OCI-LY3 (cell line): ENCODE results near the gene FURIN.
A peak's percentile ranks its signal among the peaks of the same experiment; 100 is the strongest.

Source experiments
- H2AFZ ChIP-seq: fragments of 200-600, 300-600 bp; shearing (Covaris generic); 2 replicates; pipeline ENCODE4 v1.6.0; 2014; ENCODE audit warnings: antibody characterized with exemption, low read depth, low read length
- H3K27ac ChIP-seq: fragments of 200-600, 300-600 bp; sonication (generic); 2 replicates; pipeline ENCODE4 v1.5.1; 2014; ENCODE audit warnings: mild to moderate bottlenecking, low read length, moderate library complexity, mixed read lengths
- H3K27me3 ChIP-seq: fragments of 200-600, 300-600 bp; sonication (generic); 2 replicates; pipeline ENCODE4 v1.6.1; 2014; ENCODE audit warnings: low read depth, low read length, mixed read lengths
- H3K36me3 ChIP-seq: fragments of 200-600, 300-600 bp; sonication (generic); replicated peaks from 2 replicates; pipeline ENCODE3; 2014; ENCODE audit warnings: low read depth, low read length, mixed read lengths
- H3K4me1 ChIP-seq: fragments of 300-600, 200-600 bp; sonication (generic); 2 replicates; pipeline ENCODE4 v1.6.1; 2014; ENCODE audit warnings: low read length, mixed read lengths
- H3K4me2 ChIP-seq: fragments of 200-600, 300-600 bp; sonication (generic); 2 replicates; pipeline ENCODE4 v1.6.1; 2014; ENCODE audit warnings: low read length, mixed read lengths
- H3K4me3 ChIP-seq: fragments of 300-600, 200-600 bp; sonication (generic); 2 replicates; pipeline ENCODE4 v1.5.1; 2014; ENCODE audit warnings: antibody characterized with exemption, mild to moderate bottlenecking, low read length, moderate library complexity
- H3K79me2 ChIP-seq: fragments of 300-600, 200-600 bp; shearing (Covaris generic); 2 replicates; pipeline ENCODE4 v1.6.1; 2014; ENCODE audit warnings: mild to moderate bottlenecking, low read length, mixed read lengths
- H3K9ac ChIP-seq: fragments of 300-600, 200-600 bp; shearing (Covaris generic); 2 replicates; pipeline ENCODE4 v1.6.0; 2014; ENCODE audit warnings: mild to moderate bottlenecking, low read length, moderate library complexity
- H3K9me3 ChIP-seq: fragments of 200-600, 300-600 bp; shearing (Covaris generic); 2 replicates; pipeline ENCODE4 v1.6.1; 2014; ENCODE audit warnings: low read length, mixed read lengths; ENCODE audit not compliant: insufficient read depth
- H4K20me1 ChIP-seq: fragments of 200-600, 300-600 bp; sonication (generic); 2 replicates; pipeline ENCODE4 v1.6.1; 2016; ENCODE audit warnings: low read length, mixed read lengths; ENCODE audit not compliant: insufficient read depth
- EZH2phosphoT487 ChIP-seq: fragments of 200-600 bp; shearing (Covaris generic); IDR thresholded peaks from 2 replicates; pipeline ENCODE4 v1.6.1; 2018; ENCODE audit warnings: antibody characterized with exemption, mixed run types, low read depth
- TF ChIP-seq, protein P1 (sequence below): fragments of 200-600, 300-600 bp; sonication (generic); IDR thresholded peaks from 2 replicates; pipeline ENCODE4 v1.5.1; 2014; ENCODE audit warnings: antibody characterized with exemption, low read length, low read depth

The FURIN gene

GRCh38 chr15:90866161-90866715 is 2.1 kb upstream of the FURIN start:
- Histone ChIP-seq H3K27ac (no peak overlapping the region), H3K27me3 (peaks cover 18% of the 10 kb centered on the region), H3K9ac (no peak overlapping the region), H3K9me3 (no peaks in the 10 kb centered on the region), H3K4me1 (peaks cover 19% of the 10 kb centered on the region), H3K4me3 (no peak overlapping the region), H3K36me3 (no peaks in the 10 kb centered on the region), H3K4me2 (no peak overlapping the region), H3K79me2 (no peaks in the 10 kb centered on the region), H4K20me1 (no peaks in the 10 kb centered on the region), H2AFZ (no peak overlapping the region)
- TF ChIP-seq, protein P1, sequence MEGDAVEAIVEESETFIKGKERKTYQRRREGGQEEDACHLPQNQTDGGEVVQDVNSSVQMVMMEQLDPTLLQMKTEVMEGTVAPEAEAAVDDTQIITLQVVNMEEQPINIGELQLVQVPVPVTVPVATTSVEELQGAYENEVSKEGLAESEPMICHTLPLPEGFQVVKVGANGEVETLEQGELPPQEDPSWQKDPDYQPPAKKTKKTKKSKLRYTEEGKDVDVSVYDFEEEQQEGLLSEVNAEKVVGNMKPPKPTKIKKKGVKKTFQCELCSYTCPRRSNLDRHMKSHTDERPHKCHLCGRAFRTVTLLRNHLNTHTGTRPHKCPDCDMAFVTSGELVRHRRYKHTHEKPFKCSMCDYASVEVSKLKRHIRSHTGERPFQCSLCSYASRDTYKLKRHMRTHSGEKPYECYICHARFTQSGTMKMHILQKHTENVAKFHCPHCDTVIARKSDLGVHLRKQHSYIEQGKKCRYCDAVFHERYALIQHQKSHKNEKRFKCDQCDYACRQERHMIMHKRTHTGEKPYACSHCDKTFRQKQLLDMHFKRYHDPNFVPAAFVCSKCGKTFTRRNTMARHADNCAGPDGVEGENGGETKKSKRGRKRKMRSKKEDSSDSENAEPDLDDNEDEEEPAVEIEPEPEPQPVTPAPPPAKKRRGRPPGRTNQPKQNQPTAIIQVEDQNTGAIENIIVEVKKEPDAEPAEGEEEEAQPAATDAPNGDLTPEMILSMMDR, result no peak
- no peak for TF ChIP-seq EZH2phosphoT487

DNA sequence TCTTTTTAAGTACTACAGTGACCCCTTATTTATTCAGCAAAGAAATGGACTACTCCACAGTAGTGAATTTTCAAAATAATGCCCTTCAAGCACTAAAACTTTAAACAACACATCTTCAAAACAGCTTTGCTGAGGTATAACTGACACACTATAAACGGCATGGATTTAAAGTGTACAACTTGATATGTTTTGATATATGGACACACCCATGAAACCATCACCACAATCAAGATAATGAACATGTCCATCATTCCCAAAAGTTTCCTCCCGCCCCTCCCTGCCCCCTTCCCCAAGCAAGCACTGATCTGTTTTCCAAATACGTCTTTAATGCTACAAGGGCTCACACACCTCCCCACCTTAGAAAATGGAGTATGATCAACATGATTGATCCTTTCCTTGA is 1.6 kb upstream of the FURIN start:
- H3K4me2 ChIP-seq, result no peak overlapping the region
- no peak overlapping the region for H3K9ac ChIP-seq
- peaks cover 18% of the 10 kb centered on the region for H3K27me3 ChIP-seq
- no peaks in the 10 kb centered on the region for H4K20me1 ChIP-seq
- H3K4me3 ChIP-seq, result no peak overlapping the region
- H3K36me3 ChIP-seq, result no peaks in the 10 kb centered on the region
- no peak overlapping the region for H2AFZ ChIP-seq
- TF ChIP-seq, protein P1, result no peak
- TF ChIP-seq EZH2phosphoT487, result no peak
- H3K79me2 ChIP-seq, result peaks cover under 1% of the 10 kb centered on the region; the same call in 1 of the 2 replicates
- no peak overlapping the region for H3K27ac ChIP-seq
- no peaks in the 10 kb centered on the region for H3K9me3 ChIP-seq
- H3K4me1 ChIP-seq, result peaks cover 19% of the 10 kb centered on the region

DNA sequence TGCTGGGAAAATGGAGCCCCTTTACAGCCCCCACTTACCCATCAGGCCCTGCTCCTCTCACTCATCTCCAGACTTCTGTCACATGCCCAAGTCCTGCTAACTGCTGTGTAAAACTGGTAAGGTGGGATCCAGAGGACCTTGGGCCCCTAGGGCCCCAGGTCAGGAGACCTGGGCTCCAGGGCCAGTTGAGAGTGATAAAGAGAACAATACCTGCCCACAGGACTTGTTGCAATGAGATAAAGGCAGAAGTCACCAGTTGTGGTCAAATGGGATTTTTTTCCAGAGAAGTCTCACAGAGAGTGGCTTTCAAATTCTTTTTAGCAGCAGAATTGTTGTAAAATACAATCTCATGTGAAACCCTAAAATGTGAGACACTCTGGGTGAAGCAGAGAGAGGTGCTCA is 753 bp downstream of the FURIN start:
- Histone ChIP-seq H3K27me3 (peaks cover 18% of the 10 kb centered on the region), H3K9me3 (no peaks in the 10 kb centered on the region), H3K9ac (no peak overlapping the region), H3K27ac (no peak overlapping the region), H3K79me2 (peaks cover 16% of the 10 kb centered on the region), H3K4me3 (no peak overlapping the region), H3K4me1 (peaks cover 29% of the 10 kb centered on the region), H3K4me2 (no peak overlapping the region), H3K36me3 (no peaks in the 10 kb centered on the region), H2AFZ (no peak overlapping the region), H4K20me1 (no peaks in the 10 kb centered on the region)
- TF ChIP-seq, protein P1, result no peak
- no peak for TF ChIP-seq EZH2phosphoT487

DNA sequence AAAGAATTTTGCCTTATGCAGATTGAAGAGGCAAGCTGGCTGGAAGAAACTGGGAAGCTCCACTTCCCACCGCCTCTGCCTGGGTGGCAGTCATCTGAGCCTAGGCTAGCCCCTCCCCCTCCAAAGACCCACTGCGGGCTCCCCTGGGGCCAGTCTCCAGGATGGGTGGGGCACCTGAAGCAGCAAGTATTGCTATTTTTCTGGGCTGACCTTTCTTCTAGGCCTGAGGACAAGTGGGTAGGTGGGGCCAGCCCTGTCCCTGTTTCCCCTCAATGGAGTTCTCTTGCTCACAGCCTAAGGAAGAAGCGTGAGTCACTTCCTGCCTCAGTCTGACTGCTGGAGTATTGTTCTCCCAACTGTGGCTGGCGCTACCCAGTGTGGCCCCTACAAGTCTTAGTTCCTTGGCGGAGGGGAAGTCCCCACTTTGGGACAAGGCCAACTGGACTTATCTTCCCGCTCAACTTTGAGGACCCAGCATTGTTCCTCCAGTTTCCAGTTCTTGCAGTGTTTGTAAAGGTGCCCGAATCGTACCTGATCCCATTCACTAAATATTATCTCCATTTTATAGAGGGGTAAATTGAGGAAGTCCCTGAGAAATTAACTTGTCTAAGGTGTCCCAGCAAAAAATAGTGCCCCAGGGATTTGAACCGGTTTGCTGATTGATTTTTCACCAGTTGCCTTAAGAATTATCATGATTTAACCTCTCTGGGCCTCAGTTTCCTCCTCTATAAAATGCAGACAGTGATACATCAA is 1.4 kb downstream of the FURIN start:
- H3K36me3 ChIP-seq, result no peaks in the 10 kb centered on the region
- peak overlapping the region; percentile 98 for H3K4me2 ChIP-seq
- H3K27ac ChIP-seq, result no peak overlapping the region
- no peak overlapping the region for H2AFZ ChIP-seq
- H3K9me3 ChIP-seq, result no peaks in the 10 kb centered on the region
- H3K4me3 ChIP-seq, result no peak overlapping the region
- no peak for TF ChIP-seq EZH2phosphoT487
- TF ChIP-seq, protein P1, result no peak
- peaks cover 16% of the 10 kb centered on the region for H3K79me2 ChIP-seq
- H3K9ac ChIP-seq, result no peak overlapping the region
- no peaks in the 10 kb centered on the region for H4K20me1 ChIP-seq
- H3K4me1 ChIP-seq, result peaks cover 29% of the 10 kb centered on the region
- H3K27me3 ChIP-seq, result peaks cover 18% of the 10 kb centered on the region
